MV-4-11 (cell line): ENCODE data around the gene PTPRN2.
"Not testable (repeated sequence)": the region's sequence is repeated elsewhere in the genome, so short reads cannot be mapped to it uniquely, and the experiment has no call there.

Source experiments
- DNase-seq: peaks from one replicate; lab custom pipeline; 2025; lab: John Stamatoyannopoulos, UW

Gene PTPRN2

GRCh38 chr7:157727964-157728615 is 859.5 kb downstream of the PTPRN2 start:
- no peak for DNase-seq

- DNase-seq: no peak
Measured at GRCh38 chr7:157726764-157727163, 860.9 kb downstream of the PTPRN2 start.

GRCh38 chr7:157725312-157725711 is 862.3 kb downstream of the PTPRN2 start:
- not testable (repeated sequence) for DNase-seq

GRCh38 chr7:157723205-157723604 is 864.4 kb downstream of the PTPRN2 start:
- no peak for DNase-seq

- DNase-seq: no peak
Measured at GRCh38 chr7:157722137-157723060, 865.2 kb downstream of the PTPRN2 start.

GRCh38 chr7:157721468-157722136 is 866.0 kb downstream of the PTPRN2 start:
- no peak for DNase-seq

GRCh38 chr7:157719705-157720655 is 867.6 kb downstream of the PTPRN2 start:
- DNase-seq: no peak

GRCh38 chr7:157719008-157719682 is 868.5 kb downstream of the PTPRN2 start:
- DNase-seq: no peak

GRCh38 chr7:157718303-157719007 is 869.2 kb downstream of the PTPRN2 start:
- no peak for DNase-seq

- no peak for DNase-seq
Measured at GRCh38 chr7:157717211-157718174, 870.1 kb downstream of the PTPRN2 start.

GRCh38 chr7:157715938-157716280 is 871.7 kb downstream of the PTPRN2 start:
- DNase-seq: no peak

- no peak for DNase-seq
Measured at GRCh38 chr7:157715071-157715937, 872.3 kb downstream of the PTPRN2 start.

GRCh38 chr7:157714166-157715070 is 873.2 kb downstream of the PTPRN2 start:
- DNase-seq: no peak

GRCh38 chr7:157713591-157713990 is 874.0 kb downstream of the PTPRN2 start:
- no peak for DNase-seq

- peak; percentile 80 for DNase-seq
Measured at GRCh38 chr7:157712666-157713235, 874.9 kb downstream of the PTPRN2 start.

GRCh38 chr7:157711353-157711888 is 876.2 kb downstream of the PTPRN2 start:
- DNase-seq: no peak

- DNase-seq: no peak
Measured at GRCh38 chr7:157710396-157710795, 877.2 kb downstream of the PTPRN2 start.
